ENCODE data around the gene CD200. TPM values are rescaled to one million over a fixed set of nuclear protein-coding genes. Genes with fewer than 3 reads are reported as not detected.
"Not testable (repeated sequence)": the region's sequence is repeated elsewhere in the genome, so short reads cannot be mapped to it uniquely, and the experiment has no call there.

The CD200 gene
- total and polyA plus RNA-seq, 9 of the 15 experiments (the other 6 are each of a cell fraction or from before 2014, with no cell fraction given): 0.13 TPM; not detected in 8

GRCh38 chr3:112377568-112378071 lies 44.7 kb downstream of the CD200 start (continued):
- no peak for TF ChIP-seq CHD7 (IDR thresholded peaks at IDR 0.05; ENCODE audit: low read depth, low read length)
- no peak for TF ChIP-seq LCOR (CRISPR knock-in tag; IDR thresholded peaks at IDR 0.05)
- no peak for TF ChIP-seq MITF (IDR thresholded peaks at IDR 0.05)
- TF ChIP-seq CC2D1A (IDR thresholded peaks at IDR 0.05): no peak
- TF ChIP-seq MLX (CRISPR knock-in tag; conservative IDR thresholded peaks at IDR 0.05): no peak
- no peak for TF ChIP-seq ZNF224 (CRISPR knock-in tag; IDR thresholded peaks at IDR 0.05)
- no peak for TF ChIP-seq ESRRA (IDR thresholded peaks at IDR 0.05; ENCODE audit: borderline replicate concordance, low read depth)

- POLR2A ChIA-PET; BruUV-seq (replicated peaks); H3K4me1 ChIP-seq (replicated peaks in 1 of 2; ENCODE audit: control insufficient read depth in 2 of 2, insufficient read depth in 2 of 2, low read length in 2 of 2): not testable (repeated sequence)
Observed at GRCh38 chr3:112378347-112378746, 45.4 kb downstream of the CD200 start.

More at GRCh38 chr3:112378347-112378746, 45.4 kb downstream of the CD200 start:
- intact Hi-C loops (cut with micrococcal nuclease); H4K20me1 ChIP-seq (replicated peaks; ENCODE audit: control insufficient read depth, insufficient read depth, low read length); H3K9me3 ChIP-seq (replicated peaks; ENCODE audit: control insufficient read depth, insufficient read depth, low read depth, low read length); H3K9me1 ChIP-seq (ENCODE audit: control insufficient read depth, insufficient read depth, low read length); H2AFZ ChIP-seq (ENCODE audit: low read depth, low read length); ATAC-seq; FAIRE-seq; in situ Hi-C loops (cut with MboI); H3K36me3 ChIP-seq (ENCODE audit: control insufficient read depth, insufficient read depth, low read length); H3K27ac ChIP-seq (ENCODE audit: extremely low read depth, low read depth, low read length); H3K9ac ChIP-seq (ENCODE audit: insufficient read depth in 1 of 2, low read depth in 2 of 2, low read length in 2 of 2); H3K27me3 ChIP-seq (ENCODE audit: control insufficient read depth in 2 of 2, insufficient read depth in 2 of 2, low read length in 2 of 2); H3K79me2 ChIP-seq (ENCODE audit: control insufficient read depth, insufficient read depth, low read length); DNase-seq (ENCODE audit: extremely low read depth in 1 of 4, low spot score in 3 of 4); CTCF ChIA-PET (ENCODE audit: low intra/inter-chr PET ratio); H3K4me2 ChIP-seq (ENCODE audit: insufficient read depth, low read length); H3K4me3 ChIP-seq: not testable (repeated sequence)
- WGBS (ENCODE audit: insufficient coverage, low coverage, missing lambda C conversion rate): 0% methylated on average over 4 of the region's 4 CpGs

All from K562 (cell line).